Measurements from ENCODE around the gene CADM1. TPM values are rescaled to one million over a fixed set of nuclear protein-coding genes. Genes with fewer than 3 reads are reported as not detected.

CADM1 gene
- total RNA-seq, 1 experiment from 2014 or later, result 12.9 TPM

DNA sequence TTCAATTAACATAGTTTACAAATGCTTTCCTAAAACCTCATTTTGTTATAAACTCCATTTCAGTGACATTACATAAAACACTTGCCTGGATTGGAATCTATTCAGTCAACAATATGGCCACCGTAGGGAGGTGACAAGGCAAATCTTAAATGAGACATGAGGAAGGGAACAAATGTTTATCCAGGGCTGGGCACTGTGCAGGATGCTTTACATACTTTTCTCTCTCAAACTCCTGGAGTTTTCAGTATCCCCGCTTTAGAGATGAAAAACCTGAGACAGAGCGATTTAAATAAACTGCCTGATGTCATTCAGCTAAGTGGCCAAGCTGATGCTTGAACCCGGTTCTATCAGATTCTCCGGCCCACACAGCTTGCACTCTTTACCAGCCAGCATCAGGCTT lies 259.9 kb downstream of the CADM1 start:
- Histone ChIP-seq H3K4me1 (ENCODE audit: insufficient read depth, low read length, poor library complexity, severe bottlenecking) (no peaks in the 10 kb centered on the region), H3K27ac (ENCODE audit: low read depth, low read length, poor library complexity, severe bottlenecking) (no peak overlapping the region), H3K9me3 (ENCODE audit: low read depth, low read length, poor library complexity, severe bottlenecking) (no peaks in the 10 kb centered on the region), H3K36me3 (ENCODE audit: insufficient read depth, low read length, poor library complexity, severe bottlenecking) (no peaks in the 10 kb centered on the region), H3K4me3 (ENCODE audit: low read depth, low read length, poor library complexity, severe bottlenecking) (no peak overlapping the region), H3K27me3 (replicated peaks; ENCODE audit: insufficient read depth, low read depth, low read length, poor library complexity) (no peaks in the 10 kb centered on the region)
- intact Hi-C loops (cut with micrococcal nuclease; ENCODE audit: unreplicated experiment), result no loop called here
- CTCF ChIA-PET, result no interaction called here
- TF ChIP-seq, protein P1, sequence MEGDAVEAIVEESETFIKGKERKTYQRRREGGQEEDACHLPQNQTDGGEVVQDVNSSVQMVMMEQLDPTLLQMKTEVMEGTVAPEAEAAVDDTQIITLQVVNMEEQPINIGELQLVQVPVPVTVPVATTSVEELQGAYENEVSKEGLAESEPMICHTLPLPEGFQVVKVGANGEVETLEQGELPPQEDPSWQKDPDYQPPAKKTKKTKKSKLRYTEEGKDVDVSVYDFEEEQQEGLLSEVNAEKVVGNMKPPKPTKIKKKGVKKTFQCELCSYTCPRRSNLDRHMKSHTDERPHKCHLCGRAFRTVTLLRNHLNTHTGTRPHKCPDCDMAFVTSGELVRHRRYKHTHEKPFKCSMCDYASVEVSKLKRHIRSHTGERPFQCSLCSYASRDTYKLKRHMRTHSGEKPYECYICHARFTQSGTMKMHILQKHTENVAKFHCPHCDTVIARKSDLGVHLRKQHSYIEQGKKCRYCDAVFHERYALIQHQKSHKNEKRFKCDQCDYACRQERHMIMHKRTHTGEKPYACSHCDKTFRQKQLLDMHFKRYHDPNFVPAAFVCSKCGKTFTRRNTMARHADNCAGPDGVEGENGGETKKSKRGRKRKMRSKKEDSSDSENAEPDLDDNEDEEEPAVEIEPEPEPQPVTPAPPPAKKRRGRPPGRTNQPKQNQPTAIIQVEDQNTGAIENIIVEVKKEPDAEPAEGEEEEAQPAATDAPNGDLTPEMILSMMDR (conservative IDR thresholded peaks at IDR 0.05; ENCODE audit: low read depth, low read length), result no peak
- TF ChIP-seq EZH2 (IDR thresholded peaks at IDR 0.05; ENCODE audit: borderline replicate concordance, low read depth, low read length, poor library complexity, severe bottlenecking), result no peak
- BruUV-seq (replicated peaks), result no TSS peak
- POLR2A ChIA-PET (ENCODE audit: low non-redundant PET), result no interaction called here
- no peak for DNase-seq (ENCODE audit: low spot score)

DNA sequence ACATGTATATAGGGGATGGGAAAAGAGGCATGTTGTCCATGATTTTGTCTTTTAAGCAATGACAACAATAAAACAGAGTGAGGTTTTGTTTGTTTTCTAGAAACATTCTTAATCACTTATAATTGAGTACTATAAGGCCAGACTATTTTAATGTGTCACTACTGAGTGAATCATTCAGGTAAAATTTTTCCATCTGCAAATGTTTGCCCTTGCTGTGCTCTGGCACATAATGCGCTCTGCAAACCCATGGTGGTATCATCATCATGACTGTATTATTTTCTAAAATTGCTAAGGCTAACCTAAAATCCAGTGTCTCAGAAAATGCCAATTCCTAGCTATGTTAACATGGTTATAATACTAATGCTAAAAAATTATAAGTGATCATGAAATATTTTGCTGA lies 261.2 kb downstream of the CADM1 start:
- Histone ChIP-seq H3K27me3 (replicated peaks; ENCODE audit: insufficient read depth, low read depth, low read length, poor library complexity) (no peaks in the 10 kb centered on the region), H3K4me3 (ENCODE audit: low read depth, low read length, poor library complexity, severe bottlenecking) (no peak overlapping the region), H3K4me1 (ENCODE audit: insufficient read depth, low read length, poor library complexity, severe bottlenecking) (no peaks in the 10 kb centered on the region), H3K27ac (ENCODE audit: low read depth, low read length, poor library complexity, severe bottlenecking) (no peak overlapping the region), H3K9me3 (ENCODE audit: low read depth, low read length, poor library complexity, severe bottlenecking) (no peaks in the 10 kb centered on the region), H3K36me3 (ENCODE audit: insufficient read depth, low read length, poor library complexity, severe bottlenecking) (no peaks in the 10 kb centered on the region)
- ChIA-PET POLR2A (ENCODE audit: low non-redundant PET) (no interaction called here), CTCF (no interaction called here)
- no peak for TF ChIP-seq EZH2 (IDR thresholded peaks at IDR 0.05; ENCODE audit: borderline replicate concordance, low read depth, low read length, poor library complexity, severe bottlenecking)
- TF ChIP-seq, protein P1 (conservative IDR thresholded peaks at IDR 0.05; ENCODE audit: low read depth, low read length), result no peak
- intact Hi-C loops (cut with micrococcal nuclease; ENCODE audit: unreplicated experiment), result no loop called here
- BruUV-seq (replicated peaks), result no TSS peak
- no peak for DNase-seq (ENCODE audit: low spot score)

DNA sequence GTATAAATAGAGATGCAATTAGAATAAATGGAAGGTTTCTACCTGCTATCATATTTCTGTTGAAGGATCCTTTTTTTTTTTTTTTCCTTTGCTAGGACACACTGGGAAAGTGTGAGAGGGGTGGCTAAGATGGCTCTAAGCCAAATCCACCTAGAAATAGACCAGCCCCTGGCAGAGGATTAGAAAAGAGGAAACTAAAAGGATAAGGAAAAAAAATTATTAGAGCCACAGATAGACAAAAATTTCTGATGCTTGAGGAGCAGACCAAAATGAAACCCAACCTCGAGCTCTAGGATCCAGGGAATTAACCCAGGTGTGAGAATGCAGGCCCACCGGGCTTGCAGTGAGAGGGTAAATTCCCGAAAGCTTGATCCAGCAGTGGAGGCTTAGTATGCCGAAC lies 262.3 kb downstream of the CADM1 start:
- intact Hi-C loops (cut with micrococcal nuclease; ENCODE audit: unreplicated experiment), result no loop called here
- Histone ChIP-seq H3K27ac (ENCODE audit: low read depth, low read length, poor library complexity, severe bottlenecking) (no peak overlapping the region), H3K4me3 (ENCODE audit: low read depth, low read length, poor library complexity, severe bottlenecking) (no peak overlapping the region), H3K4me1 (ENCODE audit: insufficient read depth, low read length, poor library complexity, severe bottlenecking) (no peaks in the 10 kb centered on the region), H3K27me3 (replicated peaks; ENCODE audit: insufficient read depth, low read depth, low read length, poor library complexity) (no peaks in the 10 kb centered on the region), H3K36me3 (ENCODE audit: insufficient read depth, low read length, poor library complexity, severe bottlenecking) (no peaks in the 10 kb centered on the region), H3K9me3 (ENCODE audit: low read depth, low read length, poor library complexity, severe bottlenecking) (no peaks in the 10 kb centered on the region)
- no peak for DNase-seq (ENCODE audit: low spot score)
- BruUV-seq (replicated peaks), result no TSS peak
- ChIA-PET CTCF (no interaction called here), POLR2A (ENCODE audit: low non-redundant PET) (no interaction called here)
- TF ChIP-seq EZH2 (IDR thresholded peaks at IDR 0.05; ENCODE audit: borderline replicate concordance, low read depth, low read length, poor library complexity, severe bottlenecking), result no peak
- TF ChIP-seq, protein P1 (conservative IDR thresholded peaks at IDR 0.05; ENCODE audit: low read depth, low read length), result no peak
